Measurements from ENCODE around the gene RFNG.

RFNG gene

GRCh38 chr17:82072827-82073226 lies 21.2 kb upstream of the RFNG start:
- peaks cover 17% of the 10 kb centered on the region for H3K36me3 ChIP-seq (ENCODE audit: insufficient read depth, insufficient read length, low read length)
- no peak overlapping the region for H3K4me3 ChIP-seq (ENCODE audit: insufficient read length, low read depth)
- DNase-seq (ENCODE audit: low read depth, low spot score), result no peak
- peaks cover 11% of the 10 kb centered on the region for H3K4me1 ChIP-seq (ENCODE audit: insufficient read depth, insufficient read length)
- H3K9me3 ChIP-seq (ENCODE audit: insufficient read depth, low read length), result no peaks in the 10 kb centered on the region
- no peaks in the 10 kb centered on the region for H3K27me3 ChIP-seq (ENCODE audit: insufficient read depth, insufficient read length)
- no peak overlapping the region for H3K9ac ChIP-seq (ENCODE audit: insufficient read length, low read depth)
- TF ChIP-seq YY1 (IDR thresholded peaks at IDR 0.05; ENCODE audit: insufficient read depth, insufficient read length), result no peak
- TF ChIP-seq ZNF274 (IDR thresholded peaks at IDR 0.05; ENCODE audit: low read depth, low read length), result no peak
- TF ChIP-seq SUZ12 (IDR thresholded peaks at IDR 0.05; ENCODE audit: extremely low read depth, insufficient read depth, insufficient read length), result no peak

- H3K27me3 ChIP-seq (ENCODE audit: insufficient read depth, insufficient read length), result no peaks in the 10 kb centered on the region
- H3K36me3 ChIP-seq (ENCODE audit: insufficient read depth, insufficient read length, low read length), result no peaks in the 10 kb centered on the region
- H3K4me3 ChIP-seq (ENCODE audit: insufficient read length, low read depth), result no peak overlapping the region
- no peak overlapping the region for H3K9ac ChIP-seq (ENCODE audit: insufficient read length, low read depth)
- TF ChIP-seq YY1 (IDR thresholded peaks at IDR 0.05; ENCODE audit: insufficient read depth, insufficient read length), result no peak
- no peak for TF ChIP-seq ZNF274 (IDR thresholded peaks at IDR 0.05; ENCODE audit: low read depth, low read length)
- no peak for TF ChIP-seq SUZ12 (IDR thresholded peaks at IDR 0.05; ENCODE audit: extremely low read depth, insufficient read depth, insufficient read length)
- no peak for DNase-seq (ENCODE audit: low read depth, low spot score)
- H3K4me1 ChIP-seq (ENCODE audit: insufficient read depth, insufficient read length), result no peaks in the 10 kb centered on the region
- no peaks in the 10 kb centered on the region for H3K9me3 ChIP-seq (ENCODE audit: insufficient read depth, low read length)
These were observed 19.0 kb upstream of the RFNG start for GRCh38 chr17:82070611-82071010.

GRCh38 chr17:82065638-82066303 lies 14.2 kb upstream of the RFNG start, which contains the start of gene DUS1L:
DUS1L (minus strand) TSS chr17:82065804; CDS start chr17:82065059, 745 bp downstream.
- TF ChIP-seq ZNF274 (IDR thresholded peaks at IDR 0.05; ENCODE audit: low read depth, low read length) (no peak), YY1 (IDR thresholded peaks at IDR 0.05; ENCODE audit: insufficient read depth, insufficient read length) (no peak), SUZ12 (IDR thresholded peaks at IDR 0.05; ENCODE audit: extremely low read depth, insufficient read depth, insufficient read length) (no peak)
- Histone ChIP-seq H3K9ac (ENCODE audit: insufficient read length, low read depth) (peak within 1 kb of the TSS; percentile 95), H3K27me3 (ENCODE audit: insufficient read depth, insufficient read length) (no peaks in the 10 kb centered on the region), H3K4me1 (ENCODE audit: insufficient read depth, insufficient read length) (peaks cover 6% of the 10 kb centered on the region), H3K36me3 (ENCODE audit: insufficient read depth, insufficient read length, low read length) (peaks cover 39% of the 10 kb centered on the region), H3K9me3 (ENCODE audit: insufficient read depth, low read length) (no peaks in the 10 kb centered on the region), H3K4me3 (ENCODE audit: insufficient read length, low read depth) (peak within 1 kb of the TSS; percentile 92)
- DNase-seq (ENCODE audit: low read depth, low spot score), result no peak

GRCh38 chr17:82065193-82065637 lies 13.6 kb upstream of the RFNG start:
- DNase-seq (ENCODE audit: low read depth, low spot score), result no peak
- TF ChIP-seq YY1 (IDR thresholded peaks at IDR 0.05; ENCODE audit: insufficient read depth, insufficient read length), result no peak
- no peak for TF ChIP-seq ZNF274 (IDR thresholded peaks at IDR 0.05; ENCODE audit: low read depth, low read length)
- no peak for TF ChIP-seq SUZ12 (IDR thresholded peaks at IDR 0.05; ENCODE audit: extremely low read depth, insufficient read depth, insufficient read length)

GRCh38 chr17:82064433-82065192 lies 13.0 kb upstream of the RFNG start:
- H3K4me1 ChIP-seq (ENCODE audit: insufficient read depth, insufficient read length), result peaks cover 6% of the 10 kb centered on the region
- peak overlapping the region; percentile 92 for H3K4me3 ChIP-seq (ENCODE audit: insufficient read length, low read depth)
- no peaks in the 10 kb centered on the region for H3K27me3 ChIP-seq (ENCODE audit: insufficient read depth, insufficient read length)
- peaks cover 51% of the 10 kb centered on the region for H3K36me3 ChIP-seq (ENCODE audit: insufficient read depth, insufficient read length, low read length)
- DNase-seq (ENCODE audit: low read depth, low spot score), result no peak
- no peaks in the 10 kb centered on the region for H3K9me3 ChIP-seq (ENCODE audit: insufficient read depth, low read length)
- peak overlapping the region; percentile 95 for H3K9ac ChIP-seq (ENCODE audit: insufficient read length, low read depth)
- no peak for TF ChIP-seq ZNF274 (IDR thresholded peaks at IDR 0.05; ENCODE audit: low read depth, low read length)
- no peak for TF ChIP-seq SUZ12 (IDR thresholded peaks at IDR 0.05; ENCODE audit: extremely low read depth, insufficient read depth, insufficient read length)
- TF ChIP-seq YY1 (IDR thresholded peaks at IDR 0.05; ENCODE audit: insufficient read depth, insufficient read length), result no peak

More at GRCh38 chr17:82065193-82065637, 13.6 kb upstream of the RFNG start:
- Histone ChIP-seq H3K4me3 (ENCODE audit: insufficient read length, low read depth) (peak overlapping the region; percentile 92), H3K4me1 (ENCODE audit: insufficient read depth, insufficient read length) (peaks cover 6% of the 10 kb centered on the region), H3K36me3 (ENCODE audit: insufficient read depth, insufficient read length, low read length) (peaks cover 45% of the 10 kb centered on the region), H3K27me3 (ENCODE audit: insufficient read depth, insufficient read length) (no peaks in the 10 kb centered on the region), H3K9ac (ENCODE audit: insufficient read length, low read depth) (peak overlapping the region; percentile 95), H3K9me3 (ENCODE audit: insufficient read depth, low read length) (no peaks in the 10 kb centered on the region)

GRCh38 chr17:82063424-82064415 lies 12.1 kb upstream of the RFNG start:
- no peak overlapping the region for H3K4me3 ChIP-seq (ENCODE audit: insufficient read length, low read depth)
- H3K27me3 ChIP-seq (ENCODE audit: insufficient read depth, insufficient read length), result no peaks in the 10 kb centered on the region
- no peak for DNase-seq (ENCODE audit: low read depth, low spot score)
- peaks cover 6% of the 10 kb centered on the region for H3K4me1 ChIP-seq (ENCODE audit: insufficient read depth, insufficient read length)
- H3K36me3 ChIP-seq (ENCODE audit: insufficient read depth, insufficient read length, low read length), result peaks cover 60% of the 10 kb centered on the region
- no peaks in the 10 kb centered on the region for H3K9me3 ChIP-seq (ENCODE audit: insufficient read depth, low read length)
- no peak for TF ChIP-seq SUZ12 (IDR thresholded peaks at IDR 0.05; ENCODE audit: extremely low read depth, insufficient read depth, insufficient read length)
- no peak for TF ChIP-seq ZNF274 (IDR thresholded peaks at IDR 0.05; ENCODE audit: low read depth, low read length)
- no peak for TF ChIP-seq YY1 (IDR thresholded peaks at IDR 0.05; ENCODE audit: insufficient read depth, insufficient read length)
- no peak overlapping the region for H3K9ac ChIP-seq (ENCODE audit: insufficient read length, low read depth)
